H1 (cell line): Measurements from ENCODE around the gene CLEC16A. TPM values are rescaled to one million over a fixed set of nuclear protein-coding genes. Genes with fewer than 3 reads are reported as not detected.

ENCODE experiments used
- CTCF ChIA-PET: fragments of 300-600 bp; sonication (Branson Sonifier 250); formaldehyde crosslinking; loops from one replicate; lab custom pipeline; 2021; ENCODE audit not compliant: partially characterized antibody; lab: Charles Lee
- POLR2A ChIA-PET: fragments of 300-600 bp; sonication (Branson Sonifier 250); formaldehyde crosslinking; loops from one replicate; lab custom pipeline; 2021; ENCODE audit warnings: inconsistent platforms; ENCODE audit not compliant: partially characterized antibody; lab: Charles Lee
- DNase-seq, 2 experiments: peaks; one replicate each; pipeline versions ENCODE4 v3.0.0 to v3.0.0-alpha.2; 2010 to 2022; ENCODE audit warnings: low spot score in 2 of 2, low read depth in 1 of 2, mixed read lengths in 1 of 2
- FAIRE-seq: peaks from 2 replicates; lab custom pipeline; 2011; peaks lifted over from hg19 to GRCh38; lab: Jason Lieb, UNC
- H2AFZ ChIP-seq: 2 replicates; pipeline ENCODE4 v1.8.1; 2012; ENCODE audit warnings: low read length, inconsistent platforms
- H2AK5ac ChIP-seq: 2 replicates; pipeline ENCODE4 v1.6.1; 2013; ENCODE audit warnings: low read depth, low read length
- H2BK120ac ChIP-seq: replicated peaks from 2 replicates; pipeline ENCODE3; 2013; ENCODE audit warnings: low read depth, low read length, inconsistent platforms
- H2BK12ac ChIP-seq: 2 replicates; pipeline ENCODE4 v1.6.1; 2013; ENCODE audit warnings: low read depth, low read length
- H2BK15ac ChIP-seq: 2 replicates; pipeline ENCODE4 v1.6.1; 2013; ENCODE audit warnings: low read length
- H2BK20ac ChIP-seq: 2 replicates; pipeline ENCODE4 v1.6.1; 2013; ENCODE audit warnings: low read length
- H2BK5ac ChIP-seq: 2 replicates; pipeline ENCODE4 v1.6.1; 2013; ENCODE audit warnings: low read depth, low read length
- H3K14ac ChIP-seq: 2 replicates; pipeline ENCODE4 v1.6.1; 2013; ENCODE audit warnings: inconsistent platforms; ENCODE audit not compliant: insufficient read length
- H3K18ac ChIP-seq: 2 replicates; pipeline ENCODE4 v1.6.1; 2013; ENCODE audit warnings: low read length; ENCODE audit errors: extremely low read depth
- H3K23ac ChIP-seq: 2 replicates; pipeline ENCODE4 v1.6.1; 2013; ENCODE audit warnings: inconsistent platforms; ENCODE audit not compliant: insufficient read length
- H3K23me2 ChIP-seq: 2 replicates; pipeline ENCODE4 v1.6.1; 2013; ENCODE audit warnings: low read depth, low read length
- H3K27ac ChIP-seq: 2 replicates; pipeline ENCODE4 v1.6.1; 2011; ENCODE audit warnings: low read depth, low read length, inconsistent platforms
- H3K27me3 ChIP-seq, 4 experiments: replicated peaks in 1 of 4; 1 replicate in 1 of 4; 2 replicates in 3 of 4; pipeline versions ENCODE4 v1.6.1 to v1.8.1; 2011 to 2013; ENCODE audit warnings: low read length in 3 of 4, mild to moderate bottlenecking in 3 of 4, inconsistent platforms in 2 of 4, mixed read lengths in 2 of 4, moderate library complexity in 1 of 4; ENCODE audit not compliant: control insufficient read depth in 3 of 4, insufficient read depth in 3 of 4; ENCODE audit errors: extremely low read depth in 1 of 4
- H3K36me3 ChIP-seq, 4 experiments: 2 replicates each; pipeline versions ENCODE4 v1.6.1 to v1.8.1; 2011 to 2013; ENCODE audit warnings: mild to moderate bottlenecking in 4 of 4, low read length in 3 of 4, moderate library complexity in 2 of 4, control low read depth in 1 of 4, inconsistent platforms in 1 of 4; ENCODE audit not compliant: insufficient read depth in 4 of 4, control insufficient read depth in 2 of 4
- H3K4ac ChIP-seq: replicated peaks from 2 replicates; pipeline ENCODE3; 2013; ENCODE audit warnings: low read length, low read depth, mixed read lengths, inconsistent platforms; ENCODE audit not compliant: insufficient read length
- H3K4me1 ChIP-seq, 4 experiments: replicated peaks in 1 of 4; 1 replicate in 1 of 4; 2 replicates in 3 of 4; pipeline versions ENCODE4 v1.6.1 to v1.8.1; 2011 to 2013; ENCODE audit warnings: low read length in 3 of 4, inconsistent platforms in 2 of 4, mixed read lengths in 1 of 4; ENCODE audit not compliant: insufficient read depth in 4 of 4, control insufficient read depth in 3 of 4
- H3K4me2 ChIP-seq, 2 experiments: 2 replicates each; pipeline versions ENCODE4 v1.6.1 to v1.8.1; 2011 to 2013; ENCODE audit warnings: low read depth in 2 of 2, low read length in 2 of 2, control low read depth in 1 of 2, inconsistent platforms in 1 of 2, mild to moderate bottlenecking in 1 of 2; ENCODE audit not compliant: insufficient read depth in 1 of 2
- H3K4me3 ChIP-seq, 4 experiments: fragments of 200-600, 300-600 bp in 1 of 4; sonication (generic), shearing (Covaris generic), sonication (Bioruptor Twin) in 1 of 4; 2 replicates each; pipeline versions ENCODE4 v1.5.1 to v1.8.1; 2011 to 2016; ENCODE audit warnings: low read length in 4 of 4, low read depth in 3 of 4, control low read depth in 2 of 4, inconsistent platforms in 2 of 4, mild to moderate bottlenecking in 2 of 4, mixed read lengths in 1 of 4, moderate library complexity in 1 of 4; ENCODE audit not compliant: insufficient read depth in 2 of 4; ENCODE audit errors: extremely low read depth in 1 of 4
- H3K56ac ChIP-seq: replicated peaks from 2 replicates; pipeline ENCODE3; 2013; ENCODE audit warnings: low read depth, mild to moderate bottlenecking, mixed read lengths, low read length, inconsistent platforms; ENCODE audit not compliant: insufficient read length
- H3K79me1 ChIP-seq: 2 replicates; pipeline ENCODE4 v1.6.1; 2013; ENCODE audit warnings: low read depth, low read length, control low read depth
- H3K79me2 ChIP-seq, 2 experiments: 2 replicates each; pipeline versions ENCODE4 v1.6.1 to v1.8.1; 2012 to 2013; ENCODE audit warnings: low read length in 2 of 2, mild to moderate bottlenecking in 2 of 2, inconsistent platforms in 1 of 2; ENCODE audit not compliant: insufficient read depth in 2 of 2, control insufficient read depth in 1 of 2
- H3K9ac ChIP-seq, 4 experiments: replicated peaks in 1 of 4; 1 replicate in 1 of 4; 2 replicates in 3 of 4; pipeline versions ENCODE4 v1.6.1 to v1.8.1; 2011 to 2013; ENCODE audit warnings: low read depth in 3 of 4, low read length in 3 of 4, control low read depth in 2 of 4, mild to moderate bottlenecking in 2 of 4, moderate library complexity in 2 of 4, inconsistent platforms in 1 of 4; ENCODE audit errors: extremely low read depth in 1 of 4
- H3K9me3 ChIP-seq, 2 experiments: 2 replicates each; pipeline versions ENCODE4 v1.6.1 to v1.8.1; 2012 to 2013; ENCODE audit warnings: mild to moderate bottlenecking in 2 of 2, moderate library complexity in 2 of 2, control low read depth in 1 of 2, inconsistent platforms in 1 of 2, low read depth in 1 of 2, low read length in 1 of 2, mixed read lengths in 1 of 2; ENCODE audit not compliant: insufficient read depth in 2 of 2
- H4K20me1 ChIP-seq, 2 experiments: replicated peaks in 1 of 2; 2 replicates each; pipeline versions ENCODE3 to v1.8.1; 2011 to 2013; ENCODE audit warnings: inconsistent platforms in 2 of 2, low read length in 2 of 2, mild to moderate bottlenecking in 1 of 2; ENCODE audit not compliant: insufficient read depth in 2 of 2, control insufficient read depth in 1 of 2
- H4K5ac ChIP-seq: 2 replicates; pipeline ENCODE4 v1.6.1; 2013; ENCODE audit warnings: low read length, low read depth, mixed read lengths, inconsistent platforms; ENCODE audit not compliant: insufficient read length
- H4K8ac ChIP-seq: 2 replicates; pipeline ENCODE4 v1.8.0; 2013; ENCODE audit warnings: mild to moderate bottlenecking, moderate library complexity, low read length, inconsistent platforms; ENCODE audit not compliant: insufficient read depth; ENCODE audit errors: extremely low read depth
- H4K91ac ChIP-seq: replicated peaks from 2 replicates; pipeline ENCODE3; 2013; ENCODE audit warnings: low read length, mixed read lengths, inconsistent platforms; ENCODE audit not compliant: insufficient read length
- CTCF ChIP-seq, 3 experiments: IDR thresholded peaks; 1 replicate in 2 of 3; 2 replicates in 1 of 3; pipeline versions ENCODE4 v1.5.1 to v1.6.1; 2011; ENCODE audit warnings: low read length in 3 of 3, mild to moderate bottlenecking in 3 of 3, inconsistent platforms in 2 of 3, low read depth in 1 of 3, moderate library complexity in 1 of 3; ENCODE audit not compliant: insufficient read depth in 1 of 3; ENCODE audit errors: control extremely low read depth in 1 of 3
- EGR1 ChIP-seq: IDR thresholded peaks from 2 replicates; pipeline ENCODE4 v1.6.1; 2011; ENCODE audit warnings: low read depth, low read length, borderline replicate concordance
- NRF1 ChIP-seq: IDR thresholded peaks from 2 replicates; pipeline ENCODE4 v1.6.1; 2011; ENCODE audit warnings: mild to moderate bottlenecking, low read depth, low read length, improper control_type of control experiment
- RFX5 ChIP-seq: IDR thresholded peaks from 2 replicates; pipeline ENCODE4 v1.6.1; 2011; ENCODE audit warnings: low read depth, low read length, improper control_type of control experiment, borderline replicate concordance
- TAF1 ChIP-seq: IDR thresholded peaks from 2 replicates; pipeline ENCODE4 v1.6.1; 2011; ENCODE audit warnings: mild to moderate bottlenecking, low read depth, low read length
- TAF7 ChIP-seq: optimal IDR thresholded peaks from 2 replicates; pipeline ENCODE3; 2011; ENCODE audit warnings: low read depth, mild to moderate bottlenecking, inconsistent platforms, low read length, moderate library complexity, borderline replicate concordance
- WGBS, 2 experiments: shearing (Covaris generic) in 1 of 2; methylation state at CpG; one replicate each; pipeline versions ENCODE4 v1.1.6 to v1.1.7; 2013 to 2015; ENCODE audit warnings: low lambda C conversion rate in 2 of 2, mixed read lengths in 2 of 2, inconsistent platforms in 1 of 2, low coverage in 1 of 2, missing lambda C conversion rate in 1 of 2; ENCODE audit not compliant: insufficient replicate concordance in 2 of 2, insufficient coverage in 1 of 2, insufficient read length in 1 of 2; ENCODE audit errors: extremely low coverage in 1 of 2, missing lambda C conversion rate in 1 of 2; 5-methylcytosine and 5-hydroxymethylcytosine counted together
- polyA plus RNA-seq, 7 experiments: library from polyadenylated mRNA; depleted of rRNA in 3 of 7; stranded (reverse) in 5 of 7; unstranded in 2 of 7; fragments of >200 nt in 5 of 7; fragments of 200-250 nt in 2 of 7; gene quantifications; 1 replicate in 5 of 7; 2 replicates in 1 of 7; 4 replicates in 1 of 7; pipeline versions ENCODE4 v1.2.1 to v1.2.3, GENCODE V29; 2011 to 2013; ENCODE audit warnings: missing spikeins in 2 of 7, mixed read lengths in 2 of 7
- total RNA-seq: library from RNA; stranded (reverse); fragmentation: NEBNext Ultra II Directional; extraction: Animal tissue kit (Norgen Biotek cat#: 25700); gene quantifications from 2 replicates; pipeline ENCODE4 v1.2.1, GENCODE V29; 2021

The CLEC16A gene
- total and polyA plus RNA-seq, 2 of the 8 experiments (the other 6 are each of a cell fraction or from before 2014, with no cell fraction given), result 7.6 to 19.3 TPM

GRCh38 chr16:11202260-11203091 is 258.1 kb downstream of the CLEC16A start:
- 42% methylated on average over 13 of the region's 13 CpGs; no CpG with 5 or more reads in 1 of the 2 experiments for WGBS, 2 experiments
- ChIA-PET POLR2A (interaction anchor here (1.3 to 3.6 kb wide), 3 partner anchors 11 to 53 kb away, joined by 3 to 20 read pairs (median 7); partner anchors contain the start of gene SOCS1), CTCF (interaction anchor here (1.0 to 3.9 kb wide), 4 partner anchors 16 to 169 kb away, joined by 3 to 16 read pairs (median 10); partner anchors contain the start of gene SOCS1)
- Histone ChIP-seq H2BK15ac (peak overlapping the region; percentile 46; the same call in 1 of the 2 replicates), H3K4ac (no peak overlapping the region), H3K14ac (no peak overlapping the region), H2BK20ac (0 out of 2 replicates have a peak overlapping the region, but pooled peaks have one; percentile 72), H3K4me3 (peak overlapping the region in 1 of 4 experiments; percentile 14; a peak in 3 of 8 replicates), H4K20me1 (no peaks in the 10 kb centered on the region), H2AFZ (no peak overlapping the region), H3K79me1 (no peaks in the 10 kb centered on the region), H3K23me2 (no peaks in the 10 kb centered on the region), H2BK120ac (no peak overlapping the region), H4K8ac (no peak overlapping the region), H3K4me2 (peak overlapping the region; percentile 35 to 43; a peak in 3 of 4 replicates), H3K9me3 (peaks cover under 1 to 2% of the 10 kb centered on the region in 2 experiments; a peak in 2 of 4 replicates), H2BK12ac (0 out of 2 replicates have a peak overlapping the region, but pooled peaks have one; percentile 60), H4K5ac (no peak overlapping the region), H3K4me1 (peaks cover 7 to 30% (median 20%) of the 10 kb centered on the region in 4 experiments), H3K9ac (no peak overlapping the region), H2BK5ac (peak overlapping the region; percentile 81; the same call in 1 of the 2 replicates), H3K23ac (no peak overlapping the region), H2AK5ac (no peak overlapping the region), H3K36me3 (no peaks in the 10 kb centered on the region), H3K27ac (no peak overlapping the region), H3K56ac (no peak overlapping the region), H3K18ac (peak overlapping the region; percentile 60), H3K27me3 (no peaks in the 10 kb centered on the region; a peak in 1 of 7 replicates), H3K79me2 (no peaks in the 10 kb centered on the region), H4K91ac (peak overlapping the region; percentile 29)
- FAIRE-seq, result no peak
- TF ChIP-seq CTCF (IDR thresholded peaks at IDR 0.05; ENCODE audit: control extremely low read depth in 1 of 3, insufficient read depth in 1 of 3, low read depth in 1 of 3, low read length in 3 of 3) (no peak), RFX5 (no peak), TAF1 (no peak), EGR1 (no peak), NRF1 (no peak), TAF7 (no peak)
- DNase-seq, result no peak
